NT2/D1 (cell line): ENCODE results near the gene RUNX1.

ENCODE experiments used
- SUZ12 ChIP-seq: IDR thresholded peaks from 2 replicates; pipeline ENCODE4 v1.6.1; 2011; ENCODE audit not compliant: insufficient read length, insufficient read depth; ENCODE audit errors: extremely low read depth
- YY1 ChIP-seq: IDR thresholded peaks from 2 replicates; pipeline ENCODE4 v1.6.1; 2011; ENCODE audit not compliant: insufficient read length, insufficient read depth
- ZNF274 ChIP-seq: IDR thresholded peaks from 2 replicates; pipeline ENCODE4 v1.6.1; 2011; ENCODE audit warnings: mild to moderate bottlenecking, low read depth, low read length

GRCh38 chr21:35048706-35049617, at the start of gene RUNX1:
- no peak for TF ChIP-seq ZNF274
- TF ChIP-seq YY1, result no peak
- TF ChIP-seq SUZ12, result no peak
